ENCODE measurements around the gene APEX2.
A peak's percentile ranks its signal among the peaks of the same experiment; 100 is the strongest.

The APEX2 gene

DNA sequence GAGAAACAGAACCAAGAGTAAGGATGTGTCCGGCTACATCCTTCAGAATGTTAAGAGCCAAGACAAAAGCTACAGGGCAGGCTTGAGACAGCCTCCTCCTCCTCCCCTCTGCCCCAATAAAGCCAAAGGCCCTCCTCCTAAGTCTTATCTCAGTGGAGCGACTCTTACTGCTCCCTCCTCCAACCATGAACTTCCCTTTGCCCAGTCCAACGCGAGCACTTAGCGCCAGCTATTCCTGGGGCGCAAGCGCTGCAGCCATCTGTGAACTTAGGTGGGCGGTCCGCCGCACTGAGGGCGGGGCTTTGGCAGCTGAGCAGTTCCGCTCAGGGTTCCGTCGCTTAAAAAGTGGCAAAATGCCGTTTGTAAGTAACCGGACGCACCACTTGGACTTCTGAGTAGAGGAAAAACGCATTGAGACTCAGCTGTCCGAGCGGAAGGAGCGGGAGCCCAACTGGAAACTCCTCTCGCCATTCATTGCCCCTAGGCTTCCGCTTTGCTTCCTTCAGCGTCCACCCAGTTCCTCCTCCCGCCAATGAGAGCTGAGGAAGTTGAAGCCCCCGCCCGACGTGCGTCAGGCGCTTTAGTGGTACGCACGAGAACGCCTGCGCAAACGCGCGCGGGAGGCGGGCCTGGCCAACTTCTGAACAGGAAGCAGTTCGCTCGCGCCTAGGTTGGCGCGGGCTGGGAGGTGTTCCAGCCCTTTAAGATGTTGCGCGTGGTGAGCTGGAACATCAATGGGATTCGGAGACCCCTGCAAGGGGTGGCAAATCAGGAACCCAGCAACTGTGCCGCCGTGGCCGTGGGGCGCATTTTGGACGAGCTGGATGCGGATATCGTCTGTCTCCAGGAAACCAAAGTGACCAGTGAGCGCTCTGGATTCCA, at the start of gene APEX2:
Gene APEX2 (plus strand): TSS at position 647 of the 882 bp plus-strand sequence. CDS start 60 bp downstream, at position 707.
- TF ChIP-seq EZH2phosphoT487 (conservative IDR thresholded peaks at IDR 0.05; ENCODE audit: low read length): no peak
- no peak for TF ChIP-seq CTCF (IDR thresholded peaks at IDR 0.05; ENCODE audit: insufficient read depth, low read length, poor library complexity, severe bottlenecking)

DNA sequence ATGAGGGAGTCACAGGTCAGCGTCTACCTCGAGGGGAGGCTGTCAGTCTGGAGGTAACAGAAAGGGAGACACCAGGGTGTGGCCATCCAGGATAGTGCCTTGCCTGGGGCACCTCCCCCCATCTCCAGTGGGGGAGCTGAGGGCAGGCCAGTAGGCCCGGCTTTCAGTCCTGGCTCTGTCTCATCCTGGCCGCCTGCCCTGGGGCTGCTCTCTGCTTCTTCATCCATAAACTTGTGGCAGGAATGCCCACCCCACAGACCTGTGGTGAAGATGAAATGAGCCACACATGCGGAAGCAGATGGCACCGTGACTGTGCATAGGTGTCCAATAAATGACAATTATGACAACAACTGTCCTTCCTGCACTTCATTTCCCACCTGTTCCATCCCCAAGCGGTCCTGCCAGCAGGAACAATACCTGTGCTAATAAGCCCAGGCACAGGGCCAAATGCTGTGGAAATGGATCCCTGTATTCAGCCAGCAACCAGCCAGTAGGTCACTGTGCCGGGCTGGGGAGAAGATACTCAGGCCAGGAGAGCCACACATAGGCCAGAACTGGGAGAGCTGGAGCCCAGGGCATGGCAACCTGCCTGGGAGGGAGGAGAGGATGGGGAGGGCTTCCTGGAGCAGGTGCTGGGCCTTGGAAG, 49.3 kb upstream of the APEX2 start:
- H3K4me2 ChIP-seq (ENCODE audit: low read depth, low read length, poor library complexity, severe bottlenecking): no peak overlapping the region
- no peaks in the 10 kb centered on the region for H3F3A ChIP-seq (ENCODE audit: insufficient read depth)
- H2AFZ ChIP-seq (ENCODE audit: low read depth, low read length, severe bottlenecking): no peak overlapping the region
- H3K79me2 ChIP-seq (ENCODE audit: insufficient read depth, low read length): no peaks in the 10 kb centered on the region
- no peak overlapping the region for H3K27ac ChIP-seq (ENCODE audit: low read depth, low read length)
- H3K4me3 ChIP-seq (ENCODE audit: insufficient read depth, low read length, poor library complexity, severe bottlenecking): no peak overlapping the region
- no peak overlapping the region for H3K9ac ChIP-seq (ENCODE audit: low read length)
- no peak for TF ChIP-seq EZH2phosphoT487 (conservative IDR thresholded peaks at IDR 0.05; ENCODE audit: low read length)
- TF ChIP-seq CTCF (IDR thresholded peaks at IDR 0.05; ENCODE audit: insufficient read depth, low read length, poor library complexity, severe bottlenecking): no peak
- H3K27me3 ChIP-seq (ENCODE audit: low read length): no peaks in the 10 kb centered on the region
- no peaks in the 10 kb centered on the region for H3K9me2 ChIP-seq (replicated peaks; ENCODE audit: insufficient read depth, low read length)
- no peaks in the 10 kb centered on the region for H4K20me1 ChIP-seq (ENCODE audit: low read depth, low read length)
- H3K36me3 ChIP-seq (ENCODE audit: low read length): no peaks in the 10 kb centered on the region
- no peaks in the 10 kb centered on the region for H3K9me3 ChIP-seq (ENCODE audit: insufficient read depth, low read length)

More for the DNA sequence above, at the start of gene APEX2:
- Histone ChIP-seq H3K27me3 (ENCODE audit: low read length) (no peaks in the 10 kb centered on the region), H3K9me2 (replicated peaks; ENCODE audit: insufficient read depth, low read length) (no peaks in the 10 kb centered on the region), H3K9ac (ENCODE audit: low read length) (peak within 1 kb of the TSS; percentile 73), H3K27ac (ENCODE audit: low read depth, low read length) (peak within 1 kb of the TSS; percentile 90), H4K20me1 (ENCODE audit: low read depth, low read length) (no peaks in the 10 kb centered on the region), H3K4me3 (ENCODE audit: insufficient read depth, low read length, poor library complexity, severe bottlenecking) (peak within 1 kb of the TSS; percentile 73), H3K36me3 (ENCODE audit: low read length) (no peaks in the 10 kb centered on the region), H3F3A (ENCODE audit: insufficient read depth) (no peaks in the 10 kb centered on the region), H2AFZ (ENCODE audit: low read depth, low read length, severe bottlenecking) (peak within 1 kb of the TSS; percentile 86), H3K9me3 (ENCODE audit: insufficient read depth, low read length) (no peaks in the 10 kb centered on the region), H3K79me2 (ENCODE audit: insufficient read depth, low read length) (peaks cover 15% of the 10 kb centered on the region), H3K4me2 (ENCODE audit: low read depth, low read length, poor library complexity, severe bottlenecking) (peak within 1 kb of the TSS; percentile 84)

- H3K9ac ChIP-seq (ENCODE audit: low read length): no peak overlapping the region
These were observed 38.4 kb upstream of the APEX2 start for GRCh38 chrX:54961750-54962149.

More at GRCh38 chrX:54961750-54962149, 38.4 kb upstream of the APEX2 start:
- no peak overlapping the region for H2AFZ ChIP-seq (ENCODE audit: low read depth, low read length, severe bottlenecking)
- H4K20me1 ChIP-seq (ENCODE audit: low read depth, low read length): no peaks in the 10 kb centered on the region
- H3K36me3 ChIP-seq (ENCODE audit: low read length): no peaks in the 10 kb centered on the region
- no peak overlapping the region for H3K4me2 ChIP-seq (ENCODE audit: low read depth, low read length, poor library complexity, severe bottlenecking)
- no peaks in the 10 kb centered on the region for H3K9me3 ChIP-seq (ENCODE audit: insufficient read depth, low read length)
- no peaks in the 10 kb centered on the region for H3K27me3 ChIP-seq (ENCODE audit: low read length)
- no peaks in the 10 kb centered on the region for H3K79me2 ChIP-seq (ENCODE audit: insufficient read depth, low read length)
- H3K4me3 ChIP-seq (ENCODE audit: insufficient read depth, low read length, poor library complexity, severe bottlenecking): no peak overlapping the region
- H3K9me2 ChIP-seq (replicated peaks; ENCODE audit: insufficient read depth, low read length): no peaks in the 10 kb centered on the region
- H3K27ac ChIP-seq (ENCODE audit: low read depth, low read length): no peak overlapping the region
- TF ChIP-seq EZH2phosphoT487 (conservative IDR thresholded peaks at IDR 0.05; ENCODE audit: low read length) (no peak), CTCF (IDR thresholded peaks at IDR 0.05; ENCODE audit: insufficient read depth, low read length, poor library complexity, severe bottlenecking) (no peak)
- no peaks in the 10 kb centered on the region for H3F3A ChIP-seq (ENCODE audit: insufficient read depth)
